OCI-LY7 (cell line): ENCODE measurements around the gene SRSF4.

Experiments
- CTCF ChIP-seq: fragments of 200-600 bp; sonication (generic); conservative IDR thresholded peaks from 2 replicates; pipeline ENCODE4 v1.5.1; 2014; ENCODE audit warnings: mild to moderate bottlenecking, antibody characterized with exemption, low read length, moderate library complexity, mixed read lengths
- EZH2phosphoT487 ChIP-seq: fragments of 200-600 bp; sonication (generic); IDR thresholded peaks from 2 replicates; pipeline ENCODE4 v1.6.1; 2018; ENCODE audit warnings: low read depth, borderline replicate concordance, mild to moderate bottlenecking, mixed run types, antibody characterized with exemption, low read length, moderate library complexity, mixed read lengths

- no peak for TF ChIP-seq CTCF
- TF ChIP-seq EZH2phosphoT487 = no peak
These were observed 16.3 kb upstream of the SRSF4 start for GRCh38 chr1:29197993-29198392.
